Trophoblast cell (in vitro differentiated cells and primary cell): ENCODE measurements around the gene SEC63.
A peak's percentile ranks its signal among the peaks of the same experiment; 100 is the strongest.

Experiments
- DNase-seq, 2 donors: peaks; one replicate each; pipeline ENCODE4 v3.0.0-alpha.2; 2016
- H2AFZ ChIP-seq: 2 replicates; pipeline ENCODE4 v1.6.1; 2013; ENCODE audit warnings: low read length, moderate library complexity, mild to moderate bottlenecking; ENCODE audit not compliant: insufficient read depth, poor library complexity
- H2AK5ac ChIP-seq: 2 replicates; pipeline ENCODE4 v1.6.1; 2013; ENCODE audit warnings: mild to moderate bottlenecking, low read length
- H2BK120ac ChIP-seq: 2 replicates; pipeline ENCODE4 v1.6.1; 2013; ENCODE audit warnings: low read length, mild to moderate bottlenecking, moderate library complexity; ENCODE audit not compliant: insufficient read depth, poor library complexity
- H2BK12ac ChIP-seq: 2 replicates; pipeline ENCODE4 v1.6.1; 2013; ENCODE audit warnings: mild to moderate bottlenecking, low read length, moderate library complexity
- H2BK5ac ChIP-seq: 2 replicates; pipeline ENCODE4 v1.6.1; 2013; ENCODE audit warnings: low read length, low read depth, moderate library complexity, mild to moderate bottlenecking; ENCODE audit not compliant: poor library complexity
- H3K14ac ChIP-seq: 2 replicates; pipeline ENCODE4 v1.6.1; 2013; ENCODE audit warnings: mild to moderate bottlenecking, low read length
- H3K18ac ChIP-seq: 2 replicates; pipeline ENCODE4 v1.6.1; 2013; ENCODE audit warnings: mild to moderate bottlenecking, low read length
- H3K23ac ChIP-seq: 2 replicates; pipeline ENCODE4 v1.6.1; 2013; ENCODE audit warnings: low read length
- H3K27ac ChIP-seq: 2 replicates; pipeline ENCODE4 v1.5.1; 2013; ENCODE audit warnings: low read depth, mild to moderate bottlenecking, inconsistent platforms, low read length, moderate library complexity
- H3K27me3 ChIP-seq: 2 replicates; pipeline ENCODE4 v1.6.1; 2013; ENCODE audit warnings: inconsistent platforms, mild to moderate bottlenecking, low read length, moderate library complexity; ENCODE audit not compliant: insufficient read depth
- H3K36me3 ChIP-seq, 2 experiments: 1 replicate in 1 of 2; 2 replicates in 1 of 2; pipeline ENCODE4 v1.6.1; 2013; ENCODE audit warnings: low read length in 2 of 2, mild to moderate bottlenecking in 2 of 2, moderate library complexity in 1 of 2; ENCODE audit not compliant: insufficient read depth in 2 of 2, control insufficient read depth in 1 of 2
- H3K4ac ChIP-seq: 2 replicates; pipeline ENCODE4 v1.6.1; 2013; ENCODE audit warnings: low read depth, mild to moderate bottlenecking, low read length, moderate library complexity
- H3K4me1 ChIP-seq, 2 experiments: 1 replicate in 1 of 2; 2 replicates in 1 of 2; pipeline ENCODE4 v1.6.1; 2013; ENCODE audit warnings: low read length in 2 of 2, mild to moderate bottlenecking in 2 of 2, moderate library complexity in 1 of 2; ENCODE audit not compliant: insufficient read depth in 2 of 2, control insufficient read depth in 1 of 2
- H3K4me2 ChIP-seq: 2 replicates; pipeline ENCODE4 v1.6.1; 2013; ENCODE audit warnings: inconsistent platforms, mild to moderate bottlenecking, low read length, moderate library complexity
- H3K4me3 ChIP-seq: 2 replicates; pipeline ENCODE4 v1.5.1; 2013; ENCODE audit warnings: mild to moderate bottlenecking, low read depth, low read length, inconsistent platforms
- H3K79me1 ChIP-seq: one replicate; pipeline ENCODE4 v1.6.1; 2013; ENCODE audit warnings: low read length
- H3K79me2 ChIP-seq: 2 replicates; pipeline ENCODE4 v1.6.1; 2013; ENCODE audit warnings: low read length, mild to moderate bottlenecking; ENCODE audit not compliant: control insufficient read depth, insufficient read depth, poor library complexity
- H3K9ac ChIP-seq: 2 replicates; pipeline ENCODE4 v1.6.1; 2013; ENCODE audit warnings: mild to moderate bottlenecking, low read length
- H3K9me3 ChIP-seq: 2 replicates; pipeline ENCODE4 v1.6.1; 2013; ENCODE audit warnings: low read depth, mild to moderate bottlenecking, control low read depth, inconsistent platforms, low read length; ENCODE audit not compliant: insufficient read depth
- H4K12ac ChIP-seq: 2 replicates; pipeline ENCODE4 v1.6.1; 2013; ENCODE audit warnings: low read depth, mild to moderate bottlenecking, low read length, moderate library complexity
- H4K8ac ChIP-seq: 2 replicates; pipeline ENCODE4 v1.6.1; 2013; ENCODE audit warnings: low read depth, mild to moderate bottlenecking, low read length, moderate library complexity
- H4K91ac ChIP-seq: one replicate; pipeline ENCODE4 v1.6.1; 2013; ENCODE audit warnings: low read depth, mild to moderate bottlenecking, low read length, moderate library complexity
- whole genome bisulfite sequencing: extraction: QIAGEN DNeasy Blood & Tissue Kit; methylation state at CpG from one replicate; pipeline ENCODE4 v1.1.7; 2013; ENCODE audit warnings: missing lambda C conversion rate; ENCODE audit not compliant: insufficient read length, insufficient coverage; ENCODE audit errors: extremely low coverage; 5-methylcytosine and 5-hydroxymethylcytosine counted together

SEC63 gene

DNA sequence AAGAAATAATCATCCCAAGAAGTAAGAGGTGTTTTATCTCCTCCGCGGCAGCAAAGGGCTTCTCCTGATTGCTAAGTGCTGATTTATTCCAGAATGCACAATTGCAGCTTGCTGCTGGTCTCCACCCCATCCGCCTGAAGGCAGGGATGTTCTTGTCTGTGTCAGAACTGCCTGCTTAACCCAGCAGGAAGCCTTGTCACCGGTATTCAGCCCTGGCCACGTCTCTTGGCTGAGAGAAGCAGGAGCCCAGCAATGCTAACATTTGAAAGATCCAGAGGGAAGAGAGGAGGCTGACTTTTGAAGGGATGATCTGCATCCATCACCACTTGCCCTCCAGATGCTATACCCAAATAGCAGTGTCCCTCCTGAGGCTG lies 138.1 kb downstream of the SEC63 start:
- Histone ChIP-seq H3K79me2 (no peaks in the 10 kb centered on the region), H3K27me3 (no peaks in the 10 kb centered on the region), H3K4me2 (peak overlapping the region; percentile 8), H3K4me3 (no peak overlapping the region), H2BK12ac (no peak overlapping the region), H3K14ac (no peak overlapping the region), H3K4me1 (peaks cover 6 to 10% of the 10 kb centered on the region in 2 experiments), H3K9me3 (no peaks in the 10 kb centered on the region), H3K79me1 (no peaks in the 10 kb centered on the region), H4K12ac (no peak overlapping the region), H3K23ac (no peak overlapping the region), H3K36me3 (no peaks in the 10 kb centered on the region), H2AFZ (no peak overlapping the region), H4K8ac (no peak overlapping the region), H4K91ac (no peak overlapping the region), H3K4ac (no peak overlapping the region), H3K27ac (no peak overlapping the region), H2AK5ac (no peak overlapping the region), H3K9ac (no peak overlapping the region), H2BK5ac (no peak overlapping the region), H3K18ac (no peak overlapping the region), H2BK120ac (no peak overlapping the region)
- peak; percentile 76 to 85 for DNase-seq
- no CpG with 5 or more reads among the region's 5 CpGs for WGBS

DNA sequence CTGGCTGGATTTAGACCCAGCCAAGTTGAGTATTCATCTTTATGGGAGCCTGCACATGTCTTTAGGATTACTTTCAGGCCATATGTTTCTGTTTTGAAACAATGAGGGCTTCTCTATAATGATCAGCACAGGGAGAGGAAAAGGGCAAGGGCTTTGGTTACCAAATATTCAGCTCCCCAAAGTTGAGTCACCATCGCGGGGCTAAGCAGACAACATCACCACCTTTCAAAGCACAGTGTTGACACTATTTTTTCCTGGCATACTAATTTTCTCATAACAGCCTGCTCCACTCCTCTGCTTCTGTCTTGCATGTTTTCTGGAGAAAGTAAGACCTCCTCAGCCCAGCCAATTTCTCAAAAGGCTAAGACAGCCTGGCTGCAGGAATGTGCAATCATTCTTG lies 138.8 kb downstream of the SEC63 start:
- no peak overlapping the region for H3K9ac ChIP-seq
- H2BK12ac ChIP-seq: no peak overlapping the region
- H3K4ac ChIP-seq: no peak overlapping the region
- H3K14ac ChIP-seq: no peak overlapping the region
- H2AFZ ChIP-seq: no peak overlapping the region
- no peak overlapping the region for H4K8ac ChIP-seq
- no peak overlapping the region for H3K4me3 ChIP-seq
- no peak overlapping the region for H4K12ac ChIP-seq
- no peaks in the 10 kb centered on the region for H3K9me3 ChIP-seq
- no peak overlapping the region for H2AK5ac ChIP-seq
- DNase-seq: no peak
- no peak overlapping the region for H3K23ac ChIP-seq
- no peak overlapping the region for H3K27ac ChIP-seq
- no peaks in the 10 kb centered on the region for H3K79me1 ChIP-seq
- no CpG with 5 or more reads among the region's 2 CpGs for WGBS
- H3K27me3 ChIP-seq: no peaks in the 10 kb centered on the region
- no peak overlapping the region for H3K4me2 ChIP-seq
- H3K4me1 ChIP-seq: peaks cover 6 to 10% of the 10 kb centered on the region in 2 experiments
- H3K18ac ChIP-seq: no peak overlapping the region
- H2BK120ac ChIP-seq: no peak overlapping the region
- H2BK5ac ChIP-seq: no peak overlapping the region
- no peaks in the 10 kb centered on the region for H3K79me2 ChIP-seq
- H3K36me3 ChIP-seq: no peaks in the 10 kb centered on the region
- H4K91ac ChIP-seq: no peak overlapping the region

DNA sequence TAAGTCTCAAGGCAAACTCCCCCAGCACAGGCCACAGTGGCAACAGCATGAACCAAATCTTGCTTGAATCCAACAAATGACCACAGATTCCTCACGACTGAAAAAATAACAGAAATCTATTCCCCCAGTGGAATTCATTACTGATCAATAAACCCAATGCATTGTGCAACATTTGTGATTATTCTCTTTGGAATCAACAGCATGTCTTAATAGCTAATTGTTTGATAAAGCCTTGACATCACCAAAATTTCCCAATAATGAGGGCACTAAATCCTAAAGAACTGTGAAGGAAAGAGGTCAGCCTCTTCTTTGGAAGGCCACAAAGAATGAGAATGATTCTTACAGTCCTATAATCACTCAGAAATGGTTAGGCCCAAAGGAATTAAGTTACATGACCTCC lies 139.7 kb downstream of the SEC63 start:
- no peak overlapping the region for H3K4ac ChIP-seq
- no peaks in the 10 kb centered on the region for H3K9me3 ChIP-seq
- H2BK120ac ChIP-seq: no peak overlapping the region
- H3K79me1 ChIP-seq: no peaks in the 10 kb centered on the region
- H2BK5ac ChIP-seq: no peak overlapping the region
- H2BK12ac ChIP-seq: no peak overlapping the region
- H4K12ac ChIP-seq: no peak overlapping the region
- no peaks in the 10 kb centered on the region for H3K27me3 ChIP-seq
- H3K79me2 ChIP-seq: no peaks in the 10 kb centered on the region
- H3K14ac ChIP-seq: no peak overlapping the region
- no peak overlapping the region for H4K91ac ChIP-seq
- no peak for DNase-seq
- no peak overlapping the region for H2AK5ac ChIP-seq
- H3K4me2 ChIP-seq: no peak overlapping the region
- no peak overlapping the region for H4K8ac ChIP-seq
- no peak overlapping the region for H3K18ac ChIP-seq
- no peak overlapping the region for H3K9ac ChIP-seq
- peaks cover 6 to 10% of the 10 kb centered on the region in 2 experiments for H3K4me1 ChIP-seq
- H3K36me3 ChIP-seq: no peaks in the 10 kb centered on the region
- no peak overlapping the region for H3K27ac ChIP-seq
- H3K4me3 ChIP-seq: no peak overlapping the region
- no peak overlapping the region for H3K23ac ChIP-seq
- WGBS: no CpG with 5 or more reads among the region's 1 CpG
- H2AFZ ChIP-seq: no peak overlapping the region

DNA sequence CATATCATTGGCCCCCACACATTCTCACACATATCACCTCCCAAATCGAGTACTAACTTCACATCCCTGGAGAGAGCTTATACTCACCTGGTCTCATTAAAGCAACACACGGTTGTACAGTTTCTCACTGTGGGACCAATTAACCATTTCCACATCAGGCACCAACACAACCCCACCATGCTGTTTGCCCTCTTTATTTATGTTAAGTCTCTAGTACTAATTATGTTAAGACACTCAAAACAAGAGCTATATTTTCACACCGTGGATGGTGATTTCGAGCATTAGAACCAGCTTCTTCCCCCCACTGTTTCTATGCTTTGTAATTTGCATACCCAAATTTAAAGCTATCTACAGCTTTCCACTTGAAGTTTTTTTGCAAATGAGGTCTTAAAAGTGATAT lies 140.2 kb downstream of the SEC63 start:
- Histone ChIP-seq H4K91ac (no peak overlapping the region), H3K9me3 (no peaks in the 10 kb centered on the region)
- no CpG with 5 or more reads among the region's 4 CpGs for WGBS

More for the DNA sequence above, 140.2 kb downstream of the SEC63 start:
- Histone ChIP-seq H3K4me3 (no peak overlapping the region), H2AK5ac (no peak overlapping the region), H3K79me2 (no peaks in the 10 kb centered on the region), H4K12ac (no peak overlapping the region), H3K36me3 (no peaks in the 10 kb centered on the region), H3K27me3 (no peaks in the 10 kb centered on the region), H3K14ac (no peak overlapping the region), H3K27ac (no peak overlapping the region), H3K23ac (no peak overlapping the region), H3K9ac (no peak overlapping the region), H3K4me1 (peaks cover 6 to 10% of the 10 kb centered on the region in 2 experiments), H4K8ac (no peak overlapping the region), H3K79me1 (no peaks in the 10 kb centered on the region), H2AFZ (no peak overlapping the region), H3K18ac (no peak overlapping the region), H3K4me2 (no peak overlapping the region), H2BK12ac (no peak overlapping the region), H3K4ac (no peak overlapping the region), H2BK120ac (no peak overlapping the region), H2BK5ac (no peak overlapping the region)
- no peak for DNase-seq
